NB4 (cell line): Measurements from ENCODE around the gene MEX3D.

ENCODE experiments used
- DNase-seq: peaks from one replicate; pipeline ENCODE4 v3.0.0; 2010; ENCODE audit warnings: low read depth
- H3K4me3 ChIP-seq: one replicate; pipeline ENCODE4 v1.5.1; 2011; ENCODE audit warnings: mild to moderate bottlenecking, low read depth, low read length, moderate library complexity
- CTCF ChIP-seq: IDR thresholded peaks from one replicate; pipeline ENCODE4 v1.5.1; 2012; ENCODE audit warnings: low read depth, low read length
- MYC ChIP-seq: IDR thresholded peaks from 2 replicates; pipeline ENCODE4 v1.6.1; 2011; ENCODE audit warnings: low read depth, low read length
- POLR2A ChIP-seq: IDR thresholded peaks from 2 replicates; pipeline ENCODE4 v1.6.1; 2011; ENCODE audit warnings: mild to moderate bottlenecking; ENCODE audit not compliant: insufficient read length; ENCODE audit errors: extremely low read depth
- TF ChIP-seq, protein P1 (sequence below): IDR thresholded peaks from 2 replicates; pipeline ENCODE4 v1.6.1; 2011; ENCODE audit warnings: low read depth, low read length

Gene MEX3D

DNA sequence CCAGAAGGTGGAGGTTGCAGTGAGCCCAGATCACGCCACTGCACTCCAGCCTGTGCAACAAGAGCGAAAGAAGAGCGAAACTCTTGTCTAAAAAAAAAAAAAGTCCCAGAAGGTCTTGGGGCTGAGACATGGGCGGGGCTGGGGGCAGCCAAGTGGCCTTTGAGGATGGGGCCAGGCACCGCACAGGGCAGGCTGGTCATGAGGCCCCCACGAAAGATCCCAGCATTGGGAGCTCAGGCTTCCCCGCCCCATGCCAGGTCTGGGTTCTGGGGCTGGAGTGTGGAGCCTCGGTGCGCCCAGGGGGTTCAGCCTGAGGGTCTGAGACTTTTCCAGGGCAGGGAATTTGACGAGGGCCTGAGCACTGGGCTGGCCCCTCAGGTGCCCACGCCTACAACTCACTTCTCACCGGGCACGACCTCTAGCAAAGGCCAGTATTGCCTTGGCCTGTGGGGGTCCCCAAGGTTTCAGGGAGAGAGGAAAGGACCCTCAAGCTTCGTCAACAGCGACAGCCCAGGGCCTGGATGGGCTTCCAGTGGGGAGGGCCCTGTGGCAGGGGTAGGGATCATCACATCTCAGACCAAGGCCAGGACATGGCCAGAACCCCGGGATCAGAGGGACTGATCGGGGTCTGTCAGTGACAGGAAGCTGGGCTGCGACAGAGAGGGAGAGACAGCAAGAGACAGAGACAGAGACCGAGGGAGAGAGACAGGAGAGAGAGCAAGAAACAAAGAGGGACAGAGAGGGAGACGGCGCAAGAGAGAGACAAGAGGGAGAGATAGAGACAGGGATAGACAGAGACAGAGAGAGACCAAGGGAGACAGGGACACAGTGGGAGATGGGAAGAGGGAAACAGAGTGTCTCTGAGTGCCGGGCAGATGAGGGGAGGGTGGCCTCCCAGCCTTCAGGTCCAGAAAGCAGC is 7.5 kb upstream of the MEX3D start:
- no peak overlapping the region for H3K4me3 ChIP-seq
- TF ChIP-seq POLR2A (no peak), MYC (no peak), CTCF (no peak)
- TF ChIP-seq, protein P1, sequence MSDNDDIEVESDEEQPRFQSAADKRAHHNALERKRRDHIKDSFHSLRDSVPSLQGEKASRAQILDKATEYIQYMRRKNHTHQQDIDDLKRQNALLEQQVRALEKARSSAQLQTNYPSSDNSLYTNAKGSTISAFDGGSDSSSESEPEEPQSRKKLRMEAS, result no peak
- DNase-seq, result no peak

DNA sequence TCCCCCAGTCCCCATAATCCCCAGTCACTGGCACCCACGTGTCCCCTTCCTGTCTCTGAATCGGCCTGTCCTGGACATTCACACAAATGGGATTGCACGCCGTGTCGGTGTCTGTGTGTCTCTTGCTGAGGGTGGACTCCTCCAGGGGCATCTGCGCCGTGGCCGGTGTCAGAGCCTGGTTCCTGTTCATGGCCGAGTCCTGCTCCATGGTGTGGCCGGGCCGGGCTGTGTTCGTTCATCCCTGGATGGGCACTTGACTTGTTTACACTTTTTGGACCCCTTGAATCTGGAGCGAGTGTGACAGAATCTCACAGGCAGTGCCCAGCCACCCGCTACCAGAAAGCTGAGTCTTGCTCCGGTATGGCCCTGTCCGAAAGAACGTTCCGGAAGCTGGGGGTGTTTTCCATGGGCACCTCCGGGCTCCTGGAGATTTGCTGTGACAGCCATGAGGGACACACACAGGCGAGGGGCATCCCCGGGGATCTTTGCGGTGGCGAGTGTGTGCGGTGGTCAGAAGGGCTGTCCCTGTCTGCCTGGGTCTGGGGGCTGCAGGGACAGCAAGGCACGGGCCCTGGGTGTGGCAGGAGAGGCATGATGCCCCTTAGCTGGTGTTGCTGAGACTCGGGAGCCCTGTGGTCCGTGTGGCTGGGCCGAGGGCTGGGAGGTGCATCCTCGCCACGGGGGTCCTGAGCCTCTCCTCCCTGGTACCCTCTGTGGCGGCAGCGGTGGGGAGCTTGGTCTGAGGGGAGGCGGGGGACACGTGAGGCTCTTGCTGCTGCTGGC is 6.4 kb upstream of the MEX3D start:
- no peak for DNase-seq
- H3K4me3 ChIP-seq, result no peak overlapping the region
- no peak for TF ChIP-seq CTCF
- no peak for TF ChIP-seq POLR2A
- TF ChIP-seq MYC, result no peak
- TF ChIP-seq, protein P1, result no peak

DNA sequence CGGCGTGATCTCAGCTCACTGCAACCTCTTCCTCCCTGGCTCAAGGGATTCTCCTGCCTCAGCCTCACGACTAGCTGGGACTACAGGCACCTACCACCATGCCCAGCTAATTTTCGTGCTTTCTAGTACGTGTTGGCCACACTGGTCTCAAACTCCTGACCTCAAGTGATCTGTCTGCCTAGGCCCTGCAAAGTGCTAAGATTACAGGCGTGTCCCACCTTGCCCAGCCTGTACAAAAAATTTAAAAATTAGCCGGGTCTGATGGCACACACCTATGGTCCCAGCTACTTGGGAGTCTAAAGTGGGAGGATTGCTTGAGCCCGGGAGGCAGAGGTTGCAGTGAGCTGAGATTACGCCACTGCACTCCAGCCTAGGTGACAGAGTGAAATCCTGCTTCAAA is 4.7 kb upstream of the MEX3D start:
- TF ChIP-seq MYC (no peak), CTCF (no peak), POLR2A (no peak)
- TF ChIP-seq, protein P1, result no peak
- H3K4me3 ChIP-seq, result no peak overlapping the region
- DNase-seq, result no peak

DNA sequence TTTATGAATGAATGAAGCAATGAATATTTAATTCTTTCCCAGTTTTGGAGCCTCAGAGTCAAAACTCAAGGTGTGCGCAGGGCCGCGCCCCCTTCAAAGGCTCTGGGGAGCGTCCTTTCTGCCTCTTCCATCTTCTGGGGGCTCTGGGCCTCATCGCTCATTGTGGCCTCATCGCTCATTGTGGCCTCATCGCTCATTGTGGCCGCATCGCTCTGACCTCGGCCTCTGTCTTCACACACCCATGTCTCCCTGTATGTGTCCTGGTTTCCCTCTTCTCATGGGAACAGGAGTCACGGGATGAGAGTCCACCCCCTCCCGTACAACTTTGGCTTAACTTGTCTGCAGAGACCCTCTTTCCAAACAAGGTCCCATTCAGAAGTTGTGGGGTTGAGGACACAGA is 3.2 kb upstream of the MEX3D start:
- TF ChIP-seq CTCF (no peak), MYC (no peak), POLR2A (no peak)
- TF ChIP-seq, protein P1, result no peak
- DNase-seq, result no peak
- no peak overlapping the region for H3K4me3 ChIP-seq

GRCh38 chr19:1570836-1571235 is 2.7 kb upstream of the MEX3D start:
- TF ChIP-seq, protein P1, result no peak
- TF ChIP-seq CTCF, result no peak
- no peak for TF ChIP-seq POLR2A
- no peak for TF ChIP-seq MYC
- no peak for DNase-seq
- H3K4me3 ChIP-seq, result no peak overlapping the region
